GM21423 (cell line): ENCODE results near the gene TMEM130.

Source experiments
- ATAC-seq: cut with Tn5 transposase; IDR thresholded peaks from one replicate; pipeline ENCODE4 v1.9.1; 2021; ENCODE audit warnings: mild to moderate bottlenecking, moderate library complexity; ENCODE audit not compliant: unreplicated experiment

The TMEM130 gene

DNA sequence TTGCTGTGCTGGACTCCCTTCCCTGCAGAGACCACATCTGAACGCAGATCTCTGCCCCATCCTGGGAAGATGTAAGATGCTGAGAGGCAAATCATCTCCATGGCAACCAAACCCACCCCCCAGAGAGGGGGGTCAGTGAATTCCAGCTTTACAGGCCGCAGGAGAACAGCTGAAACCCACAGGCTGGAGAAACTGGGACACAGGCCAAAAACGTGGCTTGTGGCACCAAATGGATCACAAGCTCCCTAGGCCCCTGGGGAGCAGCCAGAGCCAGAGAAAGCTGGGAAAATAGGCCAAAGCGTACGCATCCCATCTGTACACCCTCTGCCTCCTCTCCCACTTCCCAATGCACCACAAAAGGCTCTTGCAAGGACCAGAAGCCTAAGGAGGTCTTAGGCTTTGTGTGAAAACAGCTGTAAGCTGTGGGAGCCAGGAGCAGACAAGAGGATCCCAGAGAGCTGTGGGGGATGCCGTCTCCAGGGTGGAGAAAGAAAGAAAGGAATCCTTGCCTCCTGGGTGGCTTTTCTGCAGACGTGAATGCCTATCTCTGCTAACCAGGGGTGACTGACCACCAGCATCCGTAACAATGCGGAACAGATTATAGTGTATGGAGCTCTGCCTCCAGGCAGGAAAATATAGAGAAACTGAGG, 59.5 kb downstream of the TMEM130 start:
- ATAC-seq = no peak

DNA sequence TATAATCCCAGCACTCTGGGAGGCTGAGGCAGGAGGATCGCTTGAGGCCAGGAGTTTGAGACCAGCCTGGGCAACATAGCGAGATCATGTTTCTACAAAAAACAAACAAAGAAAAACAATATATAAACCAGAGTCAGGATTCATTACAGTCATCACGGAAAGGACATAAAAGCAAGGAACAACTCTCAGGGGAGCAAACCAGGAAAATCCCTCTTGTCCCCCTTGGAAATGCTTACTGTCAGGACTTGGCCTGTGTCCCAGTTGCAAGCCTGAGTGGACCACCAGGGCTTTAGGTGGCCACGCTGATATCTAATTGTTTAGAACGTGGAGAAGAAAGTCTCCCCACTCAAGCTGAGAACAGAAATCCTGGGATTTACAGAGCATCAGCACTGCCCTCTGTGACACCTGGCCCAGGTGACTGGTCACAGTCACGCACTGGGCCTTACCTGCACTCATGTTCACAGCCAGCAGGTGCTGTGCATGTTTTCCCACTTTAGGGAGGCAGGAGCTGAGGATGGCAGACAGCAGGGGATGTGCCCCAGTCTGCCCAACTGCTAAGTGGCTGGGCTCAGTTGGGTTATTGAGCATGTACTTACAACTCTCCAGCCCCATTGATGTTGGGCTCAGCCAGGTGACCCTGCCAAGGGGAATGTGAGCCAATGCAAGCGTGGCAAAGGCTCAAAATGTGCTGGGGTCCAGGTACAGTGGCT, 60.9 kb downstream of the TMEM130 start:
- ATAC-seq = no peak

GRCh38 chr7:98807068-98808048, 62.5 kb downstream of the TMEM130 start:
- no peak for ATAC-seq

DNA sequence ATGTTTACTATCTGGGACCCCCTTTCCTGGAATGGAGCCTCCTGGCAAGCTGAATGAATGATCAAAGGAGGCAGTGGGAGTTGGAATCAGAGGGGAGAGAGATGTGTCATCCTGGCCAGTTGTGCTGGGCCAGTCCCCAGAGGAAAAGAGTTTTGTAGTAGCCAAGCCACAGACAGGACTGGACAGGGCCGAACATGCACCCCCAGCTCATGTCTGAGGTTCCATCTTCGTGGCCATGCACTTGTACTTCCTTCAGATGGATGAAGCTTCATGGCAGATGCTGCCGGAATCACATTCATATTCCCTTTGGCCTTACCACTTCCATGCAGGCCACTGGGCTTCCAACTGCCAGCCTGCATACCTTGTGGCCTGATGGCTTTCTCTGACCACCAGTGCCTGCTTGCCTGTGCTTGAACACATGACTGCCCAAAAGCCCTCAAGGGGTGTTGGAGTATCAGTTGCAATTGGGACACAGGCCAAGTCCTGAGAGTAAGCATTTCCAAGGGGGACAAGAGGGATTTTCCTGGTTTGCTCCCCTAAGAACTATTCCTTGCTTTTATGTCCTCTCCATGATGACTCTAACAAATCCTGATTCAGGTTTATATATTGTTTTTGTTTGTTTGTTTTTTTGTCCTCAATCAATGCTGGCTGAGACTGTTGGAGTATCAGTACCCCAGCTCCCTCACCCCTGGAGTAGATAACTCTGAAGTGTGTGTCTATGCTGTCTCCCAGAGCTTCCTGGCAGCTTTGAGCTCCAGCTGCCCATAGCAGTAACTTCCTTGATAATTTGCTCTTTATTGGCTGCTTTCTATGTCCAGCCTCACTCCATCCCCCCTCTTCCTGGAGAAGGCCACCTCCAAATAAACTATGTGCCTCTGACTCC, 63.6 kb downstream of the TMEM130 start:
- no peak for ATAC-seq

DNA sequence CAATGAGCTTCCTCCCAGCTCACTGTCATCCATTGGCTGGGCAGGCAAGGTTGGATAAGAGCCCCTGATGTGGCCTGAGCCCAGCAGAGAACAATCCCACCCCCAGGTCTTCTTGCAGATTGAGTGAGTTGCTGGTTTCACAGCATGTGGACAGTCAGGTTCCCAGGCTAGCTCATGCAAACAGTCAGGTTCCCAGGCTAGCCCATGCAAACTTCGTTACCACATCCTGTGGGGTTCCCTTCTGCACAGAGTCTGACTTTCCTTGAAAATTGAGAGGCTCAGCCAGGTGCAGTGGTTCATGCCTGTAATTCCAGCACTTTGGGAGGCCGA, 67.1 kb downstream of the TMEM130 start:
- peak; percentile 28 for ATAC-seq

DNA sequence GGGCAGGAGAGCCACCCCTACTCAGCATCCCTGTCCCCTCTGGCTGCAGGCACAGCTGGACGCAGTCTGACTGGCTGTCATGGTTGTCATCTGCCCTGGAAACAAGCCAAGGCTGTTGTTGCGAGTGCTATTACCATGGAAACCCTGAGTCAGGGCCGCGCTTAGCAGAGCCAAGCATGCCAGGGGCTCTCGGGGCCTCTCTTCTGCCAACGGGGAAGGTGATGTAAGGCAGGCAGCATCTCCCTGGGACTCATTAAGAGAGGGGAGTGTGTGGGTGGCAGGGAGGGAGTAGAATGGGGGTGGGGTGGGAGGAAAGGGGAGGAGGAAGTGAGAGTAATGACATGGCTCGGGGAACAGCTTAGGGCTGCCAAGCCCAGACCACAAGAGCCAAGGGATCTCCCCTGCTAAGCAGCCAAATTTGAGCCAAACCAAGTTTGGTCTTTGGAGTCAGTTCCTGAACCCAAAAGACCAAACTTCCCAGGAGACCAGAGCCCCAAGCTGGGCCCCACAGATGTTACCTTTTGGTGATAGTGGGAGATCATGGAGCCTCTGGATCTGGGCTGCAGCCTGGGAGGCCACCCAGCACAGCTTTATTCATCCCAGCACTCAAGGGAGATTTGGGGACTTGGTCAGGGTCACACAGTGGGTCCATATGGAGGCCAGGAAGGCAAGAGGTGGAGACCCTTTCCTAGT, 67.6 kb downstream of the TMEM130 start:
- peak; percentile 87 for ATAC-seq

GRCh38 chr7:98800996-98801395, 68.8 kb downstream of the TMEM130 start:
- ATAC-seq = no peak

- ATAC-seq = no peak
Measured at GRCh38 chr7:98797150-98797549, 72.7 kb downstream of the TMEM130 start.
